SK-N-MC (cell line): ENCODE measurements around the gene AFF3.

ENCODE experiments used
- DNase-seq: peaks from one replicate; pipeline ENCODE4 v3.0.0-alpha.2; 2011; ENCODE audit warnings: low read depth, low spot score
- H3K27ac ChIP-seq: fragments of 200-600 bp; sonication (generic); 2 replicates; pipeline ENCODE4 v1.5.1; 2016; ENCODE audit warnings: mixed run types
- H3K36me3 ChIP-seq: fragments of 200-600 bp; sonication (generic); 2 replicates; pipeline ENCODE4 v1.6.1; 2017; ENCODE audit warnings: antibody characterized with exemption, low read length, mixed read lengths; ENCODE audit not compliant: insufficient read depth
- H3K4me3 ChIP-seq: fragments of 200-600 bp; sonication (generic); 2 replicates; pipeline ENCODE4 v1.5.1; 2016
- H3K9ac ChIP-seq: fragments of 200-600 bp; sonication (generic); 2 replicates; pipeline ENCODE4 v1.8.0; 2017; ENCODE audit warnings: mixed run types, mixed read lengths; ENCODE audit not compliant: insufficient read length
- H3K9me3 ChIP-seq: fragments of 200-600 bp; sonication (generic); 2 replicates; pipeline ENCODE4 v1.6.1; 2017; ENCODE audit warnings: low read depth, mild to moderate bottlenecking, antibody characterized with exemption, low read length, moderate library complexity, mixed read lengths
- EZH2 ChIP-seq: fragments of 200-600 bp; sonication (generic); IDR thresholded peaks from one replicate; pipeline ENCODE4 v1.6.1; 2017; ENCODE audit warnings: antibody characterized with exemption
- FOXP2 ChIP-seq: optimal IDR thresholded peaks from 2 replicates; pipeline ENCODE3; 2011; ENCODE audit warnings: mild to moderate bottlenecking, moderate library complexity; ENCODE audit not compliant: insufficient read depth; ENCODE audit errors: extremely low read length, control extremely low read depth
- POLR2AphosphoS5 ChIP-seq: IDR thresholded peaks from 2 replicates; pipeline ENCODE4 v1.6.1; 2012; ENCODE audit warnings: mild to moderate bottlenecking, low read depth, low read length, borderline replicate concordance

AFF3 gene

DNA sequence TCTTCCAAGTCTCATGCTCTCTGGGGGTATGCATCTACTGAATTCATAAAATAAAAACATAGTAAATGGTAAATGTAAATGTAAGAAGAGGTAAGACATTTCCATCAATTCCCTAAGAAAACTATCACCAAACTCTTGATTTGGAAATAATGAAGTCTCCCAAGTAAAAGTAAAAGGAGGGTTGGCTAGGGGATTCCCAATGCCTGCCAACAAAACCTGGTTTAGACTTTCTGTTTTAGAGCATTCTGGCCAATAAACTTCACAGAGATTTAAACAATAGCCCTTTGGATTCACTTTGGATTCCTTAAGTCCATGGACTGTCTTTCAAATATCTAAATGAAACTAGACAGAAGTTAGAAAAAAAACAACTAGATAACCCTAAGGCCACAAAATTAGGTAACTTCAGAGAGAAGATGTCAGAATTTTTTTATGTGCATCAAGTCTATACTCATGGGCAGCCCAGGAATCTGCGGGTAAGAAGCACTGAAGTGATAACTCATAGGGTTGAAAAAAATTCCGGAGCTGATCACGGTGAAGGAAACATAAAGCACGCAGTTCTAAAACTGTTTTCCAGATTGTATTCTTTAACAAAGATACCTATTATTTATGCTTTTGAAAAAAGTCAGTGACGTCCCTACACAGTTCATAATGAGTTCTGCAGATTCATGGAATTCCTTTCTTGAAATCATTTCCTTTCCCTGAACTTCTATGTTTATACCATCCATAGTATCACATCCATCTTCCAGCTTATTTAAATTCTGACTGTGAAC lies 263.6 kb downstream of the AFF3 start:
- H3K9me3 ChIP-seq: no peaks in the 10 kb centered on the region
- TF ChIP-seq POLR2AphosphoS5: no peak
- no peak for TF ChIP-seq FOXP2
- no peak for TF ChIP-seq EZH2
- no peaks in the 10 kb centered on the region for H3K36me3 ChIP-seq
- H3K9ac ChIP-seq: no peak overlapping the region
- H3K4me3 ChIP-seq: no peak overlapping the region
- no peak for DNase-seq
- no peak overlapping the region for H3K27ac ChIP-seq

- TF ChIP-seq EZH2: no peak
- no peak overlapping the region for H3K9ac ChIP-seq
- no peaks in the 10 kb centered on the region for H3K9me3 ChIP-seq
- no peaks in the 10 kb centered on the region for H3K36me3 ChIP-seq
- H3K27ac ChIP-seq: no peak overlapping the region
- no peak overlapping the region for H3K4me3 ChIP-seq
- no peak for DNase-seq
These were observed 264.4 kb downstream of the AFF3 start for GRCh38 chr2:99877963-99878362.

GRCh38 chr2:99876956-99877355 lies 265.4 kb downstream of the AFF3 start:
- Histone ChIP-seq H3K27ac (no peak overlapping the region), H3K4me3 (no peak overlapping the region), H3K9me3 (no peaks in the 10 kb centered on the region), H3K36me3 (no peaks in the 10 kb centered on the region), H3K9ac (no peak overlapping the region)
- no peak for DNase-seq
- TF ChIP-seq POLR2AphosphoS5 (no peak), EZH2 (no peak), FOXP2 (no peak)

DNA sequence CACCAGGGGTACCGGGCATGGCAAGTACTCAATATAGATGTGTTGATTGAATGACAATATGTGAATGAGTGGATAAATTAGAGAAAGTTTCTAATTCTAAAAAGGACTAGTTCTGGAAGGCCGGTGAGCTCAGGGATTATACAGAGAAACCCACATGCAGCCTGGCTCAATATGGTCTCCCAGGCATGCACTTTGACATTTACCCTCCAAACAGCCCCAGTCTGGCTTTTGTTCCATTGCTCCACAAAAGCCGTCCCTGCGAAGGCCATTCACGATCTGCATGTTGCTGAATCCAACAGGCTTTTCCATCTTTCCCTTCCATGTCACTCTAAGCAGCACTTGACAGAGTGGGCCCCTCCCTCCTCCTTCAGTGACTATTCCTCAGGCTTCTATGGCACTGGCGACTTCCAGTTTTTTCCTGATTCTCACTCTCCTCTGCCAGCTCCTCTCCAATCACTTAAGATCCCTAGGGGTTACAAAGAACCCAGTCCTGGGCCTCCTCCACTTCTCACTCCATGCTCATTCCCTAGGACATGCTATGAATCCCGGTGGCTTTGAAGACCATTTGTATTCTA lies 266.7 kb downstream of the AFF3 start:
- DNase-seq: no peak
- H3K9ac ChIP-seq: no peak overlapping the region
- no peaks in the 10 kb centered on the region for H3K36me3 ChIP-seq
- no peak for TF ChIP-seq POLR2AphosphoS5
- TF ChIP-seq FOXP2: no peak
- TF ChIP-seq EZH2: no peak
- no peaks in the 10 kb centered on the region for H3K9me3 ChIP-seq
- no peak overlapping the region for H3K4me3 ChIP-seq
- no peak overlapping the region for H3K27ac ChIP-seq

DNA sequence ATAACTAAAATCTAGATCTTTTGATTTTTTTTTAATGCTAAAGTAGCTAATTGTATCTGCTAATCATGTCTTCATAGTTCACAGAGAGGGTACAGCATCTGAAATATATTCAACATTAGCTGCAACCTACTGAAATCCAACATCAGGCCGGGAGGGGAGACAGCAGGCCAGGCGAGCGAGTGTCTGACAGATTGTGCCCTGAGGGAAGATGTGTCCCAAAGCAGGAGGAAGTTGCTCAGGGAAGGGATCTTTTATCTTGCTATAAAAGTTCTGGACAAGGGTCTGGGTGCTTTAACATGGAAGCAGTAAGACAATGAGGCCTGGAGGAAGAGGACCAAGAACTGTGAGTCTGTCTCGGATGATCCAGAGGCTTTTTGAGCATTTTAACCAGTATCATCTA lies 274.1 kb downstream of the AFF3 start:
- Histone ChIP-seq H3K27ac (no peak overlapping the region), H3K36me3 (no peaks in the 10 kb centered on the region), H3K4me3 (no peak overlapping the region), H3K9ac (no peak overlapping the region), H3K9me3 (no peaks in the 10 kb centered on the region)
- no peak for DNase-seq
- TF ChIP-seq POLR2AphosphoS5 (no peak), EZH2 (no peak), FOXP2 (no peak)

- Histone ChIP-seq H3K27ac (no peak overlapping the region), H3K9ac (no peak overlapping the region), H3K4me3 (no peak overlapping the region), H3K36me3 (no peaks in the 10 kb centered on the region), H3K9me3 (no peaks in the 10 kb centered on the region)
- no peak for DNase-seq
- TF ChIP-seq POLR2AphosphoS5 (no peak), FOXP2 (no peak), EZH2 (no peak)
These were observed 274.6 kb downstream of the AFF3 start for GRCh38 chr2:99867770-99868169.

DNA sequence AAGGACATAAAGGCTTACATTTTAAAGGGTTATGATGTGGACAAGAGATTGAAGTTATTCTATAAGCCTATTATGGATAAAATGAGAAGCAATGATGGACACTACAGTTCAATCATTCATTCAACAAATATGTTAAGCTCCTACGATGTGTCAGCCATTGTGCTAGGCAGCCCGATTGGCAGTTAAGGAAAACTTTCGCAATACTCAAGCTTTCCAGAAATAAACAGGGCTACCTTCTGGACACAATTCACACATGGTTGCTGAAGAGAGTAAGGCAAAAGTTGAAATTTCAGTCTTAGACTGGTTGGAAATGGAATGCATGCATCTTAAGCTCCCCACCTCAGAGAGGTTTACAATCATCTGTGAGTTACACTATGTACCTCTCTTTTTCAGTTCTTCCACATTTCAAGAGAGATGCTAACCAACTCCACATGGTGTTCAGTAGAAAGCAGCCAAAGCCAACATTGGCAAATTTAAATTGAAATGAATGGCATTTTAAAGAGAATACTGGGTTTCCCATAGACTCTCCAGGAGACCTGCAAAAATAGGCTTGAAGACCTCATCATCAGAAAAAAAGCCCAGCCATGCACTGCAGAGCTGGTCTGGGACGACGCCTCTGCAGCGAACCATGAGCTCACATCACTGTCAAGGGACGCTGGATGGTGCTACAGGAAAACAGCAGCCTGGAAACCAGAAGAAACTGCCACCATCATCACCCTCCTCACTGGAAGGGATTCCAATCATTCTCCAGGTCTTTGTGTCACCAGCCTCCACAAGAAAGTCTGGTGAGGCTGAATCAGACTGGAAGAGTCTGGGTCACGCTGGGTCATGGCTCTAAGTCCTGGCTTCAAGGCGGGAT lies 276.3 kb downstream of the AFF3 start:
- H3K36me3 ChIP-seq: no peaks in the 10 kb centered on the region
- H3K27ac ChIP-seq: no peak overlapping the region
- no peak for DNase-seq
- H3K9me3 ChIP-seq: no peaks in the 10 kb centered on the region
- H3K4me3 ChIP-seq: no peak overlapping the region
- no peak for TF ChIP-seq FOXP2
- TF ChIP-seq POLR2AphosphoS5: no peak
- no peak for TF ChIP-seq EZH2
- H3K9ac ChIP-seq: no peak overlapping the region
